MM.1S (cell line): ENCODE data around the gene SCUBE3.
A peak's percentile ranks its signal among the peaks of the same experiment; 100 is the strongest.

Experiments used
- DNase-seq: peaks from one replicate; pipeline ENCODE4 v3.0.0-alpha.2; 2015
- H2AFZ ChIP-seq: fragments of 300-600 bp; sonication (generic); 2 replicates; pipeline ENCODE4 v1.6.0; 2016; ENCODE audit warnings: antibody characterized with exemption, low read length
- H3F3A ChIP-seq: fragments of 300-600 bp; sonication (generic); 2 replicates; pipeline ENCODE4 v1.6.1; 2016; ENCODE audit warnings: mild to moderate bottlenecking, antibody characterized with exemption, low read length, moderate library complexity, mixed read lengths; ENCODE audit not compliant: insufficient read depth
- H3K27ac ChIP-seq: fragments of 300-600 bp; sonication (generic); 2 replicates; pipeline ENCODE4 v1.5.1; 2016; ENCODE audit warnings: mild to moderate bottlenecking, low read length
- H3K27me3 ChIP-seq: fragments of 300-600 bp; sonication (generic); replicated peaks from 2 replicates; pipeline ENCODE4 v1.6.0; 2016; ENCODE audit warnings: low read length; ENCODE audit not compliant: insufficient read depth
- H3K36me3 ChIP-seq: fragments of 300-600 bp; sonication (generic); replicated peaks from 2 replicates; pipeline ENCODE4 v1.6.1; 2016; ENCODE audit warnings: mild to moderate bottlenecking, low read length, mixed read lengths; ENCODE audit not compliant: insufficient read depth
- H3K4me1 ChIP-seq: fragments of 300-600 bp; sonication (generic); 2 replicates; pipeline ENCODE4 v1.6.1; 2016; ENCODE audit warnings: low read length, mixed read lengths
- H3K4me2 ChIP-seq: fragments of 300-600 bp; sonication (generic); 2 replicates; pipeline ENCODE4 v1.6.0; 2016; ENCODE audit warnings: low read depth, low read length
- H3K4me3 ChIP-seq: fragments of 300-600 bp; sonication (generic); 2 replicates; pipeline ENCODE4 v1.5.1; 2016; ENCODE audit warnings: low read length, mixed read lengths
- H3K79me2 ChIP-seq: fragments of 300-600 bp; sonication (generic); 2 replicates; pipeline ENCODE4 v1.6.1; 2016; ENCODE audit warnings: mixed run types, low read length, mixed read lengths
- H3K9ac ChIP-seq: fragments of 300-600 bp; sonication (generic); 2 replicates; pipeline ENCODE4 v1.6.1; 2016; ENCODE audit warnings: low read length, mixed read lengths
- H3K9me2 ChIP-seq: fragments of 300-600 bp; sonication (generic); replicated peaks from 2 replicates; pipeline ENCODE4 v1.6.1; 2016; ENCODE audit warnings: mild to moderate bottlenecking, low read length, mixed read lengths; ENCODE audit not compliant: insufficient read depth
- H3K9me3 ChIP-seq: fragments of 300-600 bp; sonication (generic); replicated peaks from 2 replicates; pipeline ENCODE4 v1.6.1; 2016; ENCODE audit warnings: mild to moderate bottlenecking, low read length, mixed read lengths; ENCODE audit not compliant: insufficient read depth
- H4K20me1 ChIP-seq: fragments of 300-600 bp; sonication (generic); 2 replicates; pipeline ENCODE4 v1.6.1; 2016; ENCODE audit warnings: mild to moderate bottlenecking, low read length, moderate library complexity, mixed read lengths; ENCODE audit not compliant: insufficient read depth
- CTCF ChIP-seq: fragments of 300-600 bp; sonication (generic); IDR thresholded peaks from 2 replicates; pipeline ENCODE4 v1.5.1; 2016; ENCODE audit warnings: antibody characterized with exemption, low read length, mixed read lengths
- EZH2 ChIP-seq: fragments of 300-600 bp; sonication (generic); optimal IDR thresholded peaks from 2 replicates; pipeline ENCODE3; 2017; ENCODE audit warnings: low read depth, mild to moderate bottlenecking, antibody characterized with exemption, low read length, mixed read lengths
- EZH2phosphoT487 ChIP-seq: fragments of 300-600 bp; sonication (generic); IDR thresholded peaks from 2 replicates; pipeline ENCODE4 v1.6.1; 2018; ENCODE audit warnings: antibody characterized with exemption, low read length

Gene SCUBE3

DNA sequence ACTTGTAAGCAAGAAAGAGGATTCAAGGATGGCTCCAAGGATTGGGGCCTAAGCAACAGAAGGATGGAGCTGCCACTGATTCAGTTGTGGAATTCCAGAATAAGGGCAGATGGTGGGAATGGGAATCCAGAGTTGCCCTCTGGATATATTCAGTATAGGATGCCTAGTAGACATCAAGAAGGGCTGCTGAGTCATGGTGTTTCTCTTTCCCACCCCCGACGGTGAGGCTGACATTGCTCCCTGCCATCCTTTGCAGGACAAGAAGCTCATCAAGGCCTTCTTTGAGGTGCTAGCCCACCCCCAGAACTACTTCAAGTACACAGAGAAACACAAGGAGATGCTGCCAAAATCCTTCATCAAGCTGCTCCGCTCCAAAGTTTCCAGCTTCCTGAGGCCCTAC, 34.5 kb downstream of the SCUBE3 start:
- Histone ChIP-seq H3F3A (peaks cover 10% of the 10 kb centered on the region), H4K20me1 (no peaks in the 10 kb centered on the region), H3K27ac (peak overlapping the region; percentile 52; the same call in 1 of the 2 replicates), H3K36me3 (no peaks in the 10 kb centered on the region), H2AFZ (0 out of 2 replicates have a peak overlapping the region, but pooled peaks have one; percentile 14), H3K9me2 (no peaks in the 10 kb centered on the region), H3K27me3 (no peaks in the 10 kb centered on the region), H3K9me3 (no peaks in the 10 kb centered on the region), H3K4me1 (peaks cover 26% of the 10 kb centered on the region), H3K79me2 (peaks cover 3% of the 10 kb centered on the region), H3K4me2 (peak overlapping the region; percentile 63), H3K9ac (no peak overlapping the region), H3K4me3 (peak overlapping the region; percentile 22; the same call in 1 of the 2 replicates)
- TF ChIP-seq EZH2phosphoT487 (no peak), CTCF (no peak), EZH2 (no peak)
- no peak for DNase-seq

DNA sequence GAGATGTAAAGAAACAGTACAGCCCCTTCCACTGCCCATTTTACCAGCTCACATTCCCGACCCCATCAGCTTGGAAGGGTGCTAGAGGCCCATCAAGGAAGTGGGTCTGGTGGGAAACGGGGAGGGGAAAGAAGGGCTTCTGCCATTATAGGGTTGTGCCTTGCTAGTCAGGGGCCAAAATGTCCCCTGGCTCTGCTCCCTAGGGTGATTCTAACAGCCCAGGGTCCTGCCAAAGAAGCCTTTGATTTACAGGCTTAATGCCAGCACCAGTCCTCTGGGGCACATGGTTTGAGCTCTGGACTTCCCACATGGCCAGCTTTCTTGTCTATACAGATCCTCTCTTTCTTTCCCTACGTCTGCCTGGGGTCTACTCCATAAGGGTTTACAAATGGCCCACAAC, 35.2 kb downstream of the SCUBE3 start:
- Histone ChIP-seq H3F3A (peaks cover 10% of the 10 kb centered on the region), H3K9me2 (no peaks in the 10 kb centered on the region), H3K9me3 (no peaks in the 10 kb centered on the region), H3K4me2 (peak overlapping the region; percentile 63; the same call in 1 of the 2 replicates), H3K9ac (no peak overlapping the region), H3K27ac (no peak overlapping the region), H4K20me1 (no peaks in the 10 kb centered on the region), H3K36me3 (no peaks in the 10 kb centered on the region), H3K27me3 (no peaks in the 10 kb centered on the region), H2AFZ (no peak overlapping the region), H3K4me1 (peaks cover 26% of the 10 kb centered on the region), H3K79me2 (peaks cover 3% of the 10 kb centered on the region), H3K4me3 (no peak overlapping the region)
- DNase-seq = no peak
- TF ChIP-seq CTCF (no peak), EZH2phosphoT487 (no peak), EZH2 (no peak)

- Histone ChIP-seq H3K27me3 (no peaks in the 10 kb centered on the region), H3F3A (peaks cover 10% of the 10 kb centered on the region), H3K9me2 (no peaks in the 10 kb centered on the region), H2AFZ (no peak overlapping the region), H3K27ac (no peak overlapping the region), H3K9me3 (no peaks in the 10 kb centered on the region), H3K79me2 (peaks cover 3% of the 10 kb centered on the region), H3K36me3 (no peaks in the 10 kb centered on the region), H3K4me1 (peaks cover 26% of the 10 kb centered on the region), H4K20me1 (no peaks in the 10 kb centered on the region), H3K4me2 (no peak overlapping the region), H3K9ac (no peak overlapping the region), H3K4me3 (no peak overlapping the region)
- TF ChIP-seq EZH2phosphoT487 = no peak
- TF ChIP-seq CTCF = no peak
- TF ChIP-seq EZH2 = no peak
- no peak for DNase-seq
These were observed 38.2 kb downstream of the SCUBE3 start for GRCh38 chr6:35251949-35252348.
